GM20000 (cell line): ENCODE data around the gene ZNF330.

Source experiments
- DNase-seq: peaks from one replicate; pipeline ENCODE4 v3.0.0; 2012; ENCODE audit warnings: low spot score
- CTCF ChIP-seq: IDR thresholded peaks from 2 replicates; pipeline ENCODE4 v1.5.1; 2012; ENCODE audit warnings: mild to moderate bottlenecking, control low read depth; ENCODE audit errors: extremely low read depth, missing control alignments

The ZNF330 gene

DNA sequence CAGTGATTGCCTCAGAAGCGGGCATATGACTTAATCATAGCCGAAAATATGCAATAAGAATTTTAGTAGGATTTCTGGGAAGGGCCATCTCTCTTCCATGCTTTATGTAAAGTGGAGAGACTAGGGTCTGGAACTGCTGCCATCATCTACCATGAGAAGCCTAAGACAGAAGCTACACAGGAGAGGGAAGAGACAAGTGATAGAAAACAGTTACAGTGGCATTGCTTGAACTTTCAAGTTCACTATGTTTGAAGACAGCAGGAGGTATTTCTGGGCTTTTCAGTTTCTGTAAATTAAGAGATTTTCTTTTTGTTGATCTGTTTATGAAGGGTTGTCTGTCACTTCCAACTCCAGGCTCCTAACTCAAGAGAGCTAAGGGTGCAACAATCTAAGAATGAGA lies 62.5 kb downstream of the ZNF330 start:
- TF ChIP-seq CTCF: no peak
- DNase-seq: no peak

DNA sequence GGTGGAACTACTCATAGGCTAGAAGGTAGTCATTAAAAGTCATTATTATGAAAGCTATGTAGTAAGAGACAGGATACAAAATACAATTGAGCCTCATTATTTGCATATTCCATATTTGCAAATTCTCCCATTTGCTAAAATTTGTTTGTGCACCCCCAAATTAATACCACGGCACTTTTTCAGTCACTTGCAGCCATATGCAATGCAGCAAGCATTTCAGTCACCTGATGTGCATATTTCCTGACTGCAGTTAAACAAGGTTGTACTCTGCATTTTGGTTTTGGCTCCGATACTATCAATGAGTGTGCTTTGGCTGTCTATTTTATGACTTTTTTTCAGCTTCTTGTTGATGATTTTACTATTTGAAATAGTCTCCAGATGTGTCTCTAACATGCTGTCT lies 62.9 kb downstream of the ZNF330 start:
- TF ChIP-seq CTCF: no peak
- no peak for DNase-seq
